Dedifferentiated amniotic fluid mesenchymal stem cell (primary cell): ENCODE results near the gene DEXI.
"Not testable (repeated sequence)": the region's sequence is repeated elsewhere in the genome, so short reads cannot be mapped to it uniquely, and the experiment has no call there.

ENCODE experiments used
- DNase-seq: peaks from one replicate; pipeline ENCODE4 v3.0.0-alpha.2; 2016; ENCODE audit errors: extremely low spot score

DEXI gene

DNA sequence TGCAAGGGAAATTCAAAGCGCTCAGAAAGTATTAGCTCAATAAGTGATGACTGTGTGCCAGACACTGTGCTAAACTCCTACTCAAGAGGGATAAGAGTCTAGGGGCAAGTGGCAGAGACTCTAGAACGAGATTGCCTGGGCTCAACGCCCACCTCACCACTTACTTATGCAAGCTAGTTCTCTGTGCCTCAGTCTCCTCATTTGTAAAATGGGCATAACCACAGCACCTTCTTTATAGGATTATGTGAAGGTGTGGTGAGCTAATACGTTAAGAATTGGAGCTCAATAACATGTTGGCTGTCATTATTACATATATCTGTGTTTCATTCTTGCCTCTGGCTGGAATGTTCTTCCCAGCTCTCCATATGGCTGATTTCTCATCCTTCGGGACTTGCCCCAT lies 15.4 kb downstream of the DEXI start:
- no peak for DNase-seq

DNA sequence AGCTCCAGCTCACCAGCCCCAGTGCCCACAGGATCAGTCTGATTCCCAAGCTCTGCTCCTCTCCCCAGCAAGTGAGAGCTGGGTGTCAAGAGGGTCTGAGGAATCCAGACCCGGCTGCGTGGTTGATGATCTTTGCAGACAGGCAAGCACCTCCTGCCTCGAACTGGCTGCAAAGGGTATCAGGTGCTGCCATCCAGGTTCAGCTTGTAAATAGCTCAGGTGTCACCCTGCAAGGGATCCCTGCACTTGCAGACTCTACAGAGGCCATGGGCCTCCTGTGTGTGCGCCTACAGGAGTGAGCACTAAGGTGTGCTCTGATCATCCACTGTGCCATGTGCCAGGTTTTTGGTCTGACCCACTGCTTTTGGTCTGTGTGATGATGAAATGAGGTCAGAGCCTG lies 16.2 kb downstream of the DEXI start:
- no peak for DNase-seq

DNA sequence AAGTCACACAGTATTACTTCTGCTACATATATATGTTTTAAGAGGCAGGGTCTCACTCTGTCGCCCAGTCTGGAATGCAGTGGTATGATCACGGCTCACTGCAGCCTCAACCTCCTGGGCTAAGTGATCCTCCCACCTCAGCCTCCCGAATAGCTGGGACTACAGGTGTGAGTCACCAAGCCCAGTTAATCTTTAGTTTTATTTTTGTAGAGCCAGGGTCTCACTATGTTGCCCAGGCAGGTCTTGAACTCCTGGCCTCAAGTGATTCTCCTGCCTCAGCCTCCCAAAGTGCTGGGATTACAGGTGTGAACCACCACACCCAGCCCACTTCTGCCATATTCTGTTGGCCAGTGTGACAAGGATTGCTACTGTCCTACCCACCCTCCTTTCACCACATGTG lies 17.0 kb downstream of the DEXI start:
- DNase-seq = not testable (repeated sequence)

DNA sequence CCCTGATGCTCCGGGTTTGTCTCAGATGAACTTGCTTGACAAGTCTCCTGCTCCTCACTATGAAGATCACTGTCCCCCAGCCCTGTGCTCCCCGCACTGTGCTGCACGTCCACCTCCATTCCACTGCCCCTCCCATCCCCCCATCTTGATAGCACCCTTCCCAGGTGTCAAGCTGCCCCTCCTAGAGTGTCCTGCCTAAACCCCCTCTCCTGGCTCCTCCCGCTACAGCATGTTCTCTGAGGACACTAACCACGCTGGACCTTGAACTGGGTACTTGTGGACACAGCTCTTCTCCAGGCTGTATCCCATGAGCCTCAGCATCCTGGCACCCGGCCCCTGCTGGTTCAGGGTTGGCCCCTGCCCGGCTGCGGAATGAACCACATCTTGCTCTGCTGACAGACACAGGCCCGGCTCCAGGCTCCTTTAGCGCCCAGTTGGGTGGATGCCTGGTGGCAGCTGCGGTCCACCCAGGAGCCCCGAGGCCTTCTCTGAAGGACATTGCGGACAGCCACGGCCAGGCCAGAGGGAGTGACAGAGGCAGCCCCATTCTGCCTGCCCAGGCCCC lies 18.5 kb downstream of the DEXI start:
- no peak for DNase-seq

DNA sequence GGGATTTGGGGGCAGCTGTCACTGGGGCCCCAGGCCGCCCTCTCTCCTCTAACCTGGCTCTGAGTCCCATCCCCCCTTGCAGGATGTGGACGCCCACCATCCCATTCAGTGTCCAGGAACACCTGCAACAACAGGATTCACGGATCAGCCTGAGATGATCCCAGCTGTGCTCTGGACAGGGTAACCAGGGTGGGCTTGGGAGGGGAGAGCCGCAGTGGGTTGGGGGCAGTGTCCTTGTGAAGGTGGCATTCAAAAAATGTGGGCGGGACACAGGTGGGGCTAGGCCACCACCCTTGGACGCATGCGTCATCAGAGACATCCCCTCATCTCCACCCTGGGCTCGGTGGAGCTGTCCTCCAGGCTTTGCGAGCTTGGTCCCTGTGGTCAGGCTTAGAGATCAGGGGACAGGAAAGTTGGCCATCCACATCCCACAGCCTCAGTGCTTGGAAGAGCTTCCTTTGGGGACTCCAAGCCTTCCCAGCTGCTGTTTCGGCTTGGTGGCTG lies 19.1 kb downstream of the DEXI start:
- no peak for DNase-seq

DNA sequence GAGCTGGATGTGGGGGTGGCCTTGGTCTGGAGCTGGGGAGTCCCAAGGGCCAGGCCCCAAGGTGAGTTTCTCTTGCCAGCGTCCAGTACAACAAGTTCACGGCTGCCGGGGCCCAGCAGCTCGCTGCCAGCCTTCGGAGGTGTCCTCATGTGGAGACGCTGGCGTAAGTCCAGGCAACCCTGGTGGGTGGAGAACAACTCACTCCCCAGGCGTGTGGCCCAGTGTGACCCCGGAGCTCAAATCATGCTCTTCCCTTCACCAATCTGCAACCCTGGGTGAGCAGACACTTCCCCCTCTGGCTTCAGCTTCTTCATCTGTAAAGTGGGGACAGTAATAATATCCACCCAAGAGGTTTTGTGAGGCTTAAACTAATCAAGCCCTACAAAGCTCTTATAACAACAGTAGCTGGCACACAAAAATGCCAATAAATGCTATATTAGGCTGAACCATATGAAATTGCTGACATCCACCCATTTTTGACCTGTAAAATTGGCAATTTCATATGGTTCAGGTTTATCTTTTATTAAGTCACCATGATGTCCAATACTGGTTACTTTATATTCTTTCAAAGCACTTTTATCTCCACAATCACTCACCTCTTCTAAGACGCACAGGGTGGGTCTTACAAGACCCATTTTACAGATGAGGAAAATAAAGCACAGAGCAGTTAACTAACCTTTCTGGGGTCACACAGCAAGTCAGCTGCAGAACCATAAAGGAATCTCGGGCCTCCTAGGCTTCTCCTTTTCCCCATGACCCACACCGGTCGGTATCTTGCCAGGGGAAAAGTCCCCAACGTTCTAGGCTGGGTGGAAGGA lies 19.7 kb downstream of the DEXI start:
- no peak for DNase-seq

DNA sequence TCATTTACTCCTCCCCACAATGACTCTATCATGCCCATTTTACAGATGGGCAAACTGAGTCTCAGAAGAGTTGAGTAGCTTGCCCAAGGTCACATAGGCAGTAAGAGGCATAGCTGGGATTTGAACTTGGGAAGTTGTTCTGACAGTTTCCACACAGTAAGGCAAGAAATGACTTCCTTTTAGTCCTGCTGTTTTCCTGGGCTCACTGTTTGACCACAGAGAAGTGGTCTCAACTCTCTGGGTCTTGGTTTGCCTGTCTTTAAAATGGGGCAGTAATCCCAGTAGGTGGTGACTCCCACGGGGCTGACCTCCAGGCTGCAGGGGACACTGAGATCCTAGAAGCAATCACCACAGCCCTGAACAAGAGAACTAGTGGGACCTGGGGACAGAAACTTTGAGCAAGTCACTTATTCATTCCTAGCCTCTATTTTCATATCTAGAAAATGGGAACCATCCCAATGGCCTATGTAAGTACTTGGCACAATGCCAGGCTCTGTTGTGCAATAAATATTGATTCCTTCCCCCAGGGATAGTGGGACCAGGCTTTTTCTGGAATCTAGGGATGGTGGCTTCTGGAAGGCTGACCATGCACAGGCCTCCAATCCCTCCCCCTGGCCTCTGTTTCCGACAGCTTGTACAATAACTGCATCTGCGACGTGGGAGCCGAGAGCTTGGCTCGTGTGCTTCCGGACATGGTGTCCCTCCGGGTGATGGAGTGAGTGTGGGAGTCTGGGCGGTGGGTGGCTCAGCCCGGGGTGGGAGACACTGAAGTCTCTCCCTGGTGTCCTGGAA lies 20.5 kb downstream of the DEXI start:
- DNase-seq = no peak

DNA sequence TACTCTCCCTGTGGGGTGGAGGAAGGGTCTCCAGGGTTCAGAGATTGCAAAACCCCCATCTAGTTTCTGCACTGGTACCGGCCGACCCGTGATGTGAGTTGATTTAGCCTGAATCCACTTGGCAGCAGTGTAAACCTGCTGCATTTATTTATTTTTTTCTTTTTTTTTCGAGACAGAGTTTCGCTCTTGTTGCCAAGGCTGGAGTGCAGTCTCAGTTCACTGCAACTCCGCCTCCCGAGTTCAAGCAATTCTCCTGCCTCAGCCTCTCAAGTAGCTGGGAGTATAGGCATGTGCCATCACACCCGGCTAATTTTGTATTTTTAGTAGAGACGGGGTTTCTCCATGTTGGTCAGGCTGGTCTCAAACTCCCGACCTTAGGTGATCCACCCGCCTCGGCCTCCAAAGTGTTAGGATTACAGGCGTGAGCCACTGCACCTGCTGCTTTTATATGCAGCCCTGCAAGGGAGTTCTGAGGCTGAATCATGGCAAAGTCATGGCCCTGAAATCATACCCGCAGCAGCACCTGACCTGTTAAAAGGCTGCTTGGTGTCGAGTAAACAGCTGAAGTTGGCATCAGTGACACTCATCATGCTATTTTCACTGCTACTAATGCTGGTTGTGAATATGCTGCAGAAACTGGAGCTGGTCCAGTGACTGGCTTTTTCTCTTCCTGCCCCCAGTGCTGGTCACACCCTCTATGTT lies 21.4 kb downstream of the DEXI start:
- no peak for DNase-seq

DNA sequence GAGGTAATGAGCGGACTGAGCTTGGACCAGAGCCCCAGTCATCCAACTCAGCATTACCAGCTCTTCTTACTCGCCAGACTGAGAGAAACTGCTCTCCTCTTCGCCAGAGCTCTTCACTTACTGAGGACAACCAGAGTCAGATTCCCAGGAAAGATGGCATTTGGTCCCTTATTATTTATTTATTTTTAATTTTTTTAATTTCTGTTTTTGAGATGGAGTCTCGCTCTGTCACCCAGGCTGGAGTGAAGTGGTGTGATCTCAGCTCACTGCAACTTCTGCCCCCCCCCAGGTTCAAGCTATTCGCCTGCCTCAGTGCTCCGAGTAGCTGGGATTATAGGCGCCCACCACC lies 23.3 kb downstream of the DEXI start:
- DNase-seq = no peak

DNA sequence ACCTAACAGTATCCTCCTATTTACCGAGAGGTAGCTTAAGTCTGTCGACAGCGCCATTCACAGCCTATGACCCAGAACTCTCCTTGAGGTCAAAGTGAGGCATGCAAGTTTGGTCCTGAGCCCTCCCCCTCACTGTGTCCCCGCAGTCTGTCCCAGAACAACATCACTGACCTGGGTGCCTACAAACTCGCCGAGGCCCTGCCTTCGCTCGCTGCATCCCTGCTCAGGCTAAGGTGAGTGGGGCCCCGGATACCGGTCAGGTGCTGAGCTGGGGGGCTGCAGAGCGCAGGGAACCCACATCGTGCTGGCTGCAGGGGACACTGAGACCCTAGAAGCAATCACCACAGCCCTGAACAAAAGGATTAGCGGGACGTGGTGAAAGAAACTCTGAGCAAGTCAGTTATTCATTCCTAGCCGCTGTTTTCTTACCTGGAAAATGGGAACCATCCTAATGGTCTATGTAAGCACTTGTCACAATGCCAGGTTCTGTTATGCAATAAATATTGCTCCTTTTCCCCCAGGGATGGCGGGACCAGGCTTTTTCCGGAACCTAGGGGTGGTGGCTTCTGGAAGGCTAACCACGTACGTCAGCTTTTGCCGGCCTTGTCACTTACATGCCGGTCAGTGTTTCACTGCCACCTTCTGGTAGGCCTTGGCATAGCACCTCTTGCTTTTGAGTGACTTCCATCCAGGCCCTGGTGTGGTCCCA lies 23.8 kb downstream of the DEXI start:
- peak; percentile 95 for DNase-seq

DNA sequence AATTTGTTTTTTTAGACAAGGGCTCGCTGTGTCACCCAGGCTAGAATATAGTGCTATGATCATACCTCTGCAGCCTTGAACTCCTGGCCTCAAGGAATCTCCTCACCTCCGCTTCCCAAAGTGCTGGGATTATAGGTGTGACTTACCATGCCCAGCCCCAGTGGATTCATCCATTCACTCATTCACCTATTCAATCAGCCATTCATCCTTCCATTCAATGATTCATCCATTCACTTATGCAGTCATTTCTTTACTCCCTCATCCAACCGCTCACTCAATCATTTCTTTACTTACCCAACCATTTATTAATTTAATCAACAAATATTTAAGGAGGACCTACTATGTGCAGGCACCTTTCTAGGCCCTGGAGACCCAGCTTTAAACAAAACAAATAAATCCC lies 25.7 kb downstream of the DEXI start:
- no peak for DNase-seq

DNA sequence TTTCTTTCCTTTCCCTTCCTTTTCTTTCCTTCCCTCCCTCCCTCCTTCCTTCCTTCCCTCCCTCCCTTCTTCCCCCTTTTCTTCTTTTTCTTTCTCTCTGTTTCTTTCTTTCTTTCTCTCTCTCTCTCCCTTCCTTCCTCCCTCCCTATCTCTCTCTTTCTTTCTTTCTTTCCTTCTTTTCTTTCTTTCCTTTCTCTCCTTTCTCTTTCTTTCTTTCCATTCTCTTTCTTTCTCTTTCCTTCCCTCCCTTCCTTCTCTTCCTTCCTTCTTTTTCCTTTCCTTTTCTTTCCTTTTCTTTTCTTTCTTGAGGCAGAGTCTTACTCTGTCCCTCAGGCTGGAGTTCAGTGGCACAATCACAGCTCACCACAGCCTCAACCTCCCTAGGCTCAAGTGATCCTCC lies 31.0 kb downstream of the DEXI start:
- DNase-seq = no peak

DNA sequence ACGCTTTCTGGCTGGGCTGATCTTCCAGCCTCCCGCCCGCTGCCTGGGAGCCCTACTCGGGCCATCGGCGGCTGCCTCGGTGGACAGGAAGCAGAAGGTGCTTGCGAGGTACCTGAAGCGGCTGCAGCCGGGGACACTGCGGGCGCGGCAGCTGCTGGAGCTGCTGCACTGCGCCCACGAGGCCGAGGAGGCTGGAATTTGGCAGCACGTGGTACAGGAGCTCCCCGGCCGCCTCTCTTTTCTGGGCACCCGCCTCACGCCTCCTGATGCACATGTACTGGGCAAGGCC lies 34.6 kb downstream of the DEXI start:
- no peak for DNase-seq

DNA sequence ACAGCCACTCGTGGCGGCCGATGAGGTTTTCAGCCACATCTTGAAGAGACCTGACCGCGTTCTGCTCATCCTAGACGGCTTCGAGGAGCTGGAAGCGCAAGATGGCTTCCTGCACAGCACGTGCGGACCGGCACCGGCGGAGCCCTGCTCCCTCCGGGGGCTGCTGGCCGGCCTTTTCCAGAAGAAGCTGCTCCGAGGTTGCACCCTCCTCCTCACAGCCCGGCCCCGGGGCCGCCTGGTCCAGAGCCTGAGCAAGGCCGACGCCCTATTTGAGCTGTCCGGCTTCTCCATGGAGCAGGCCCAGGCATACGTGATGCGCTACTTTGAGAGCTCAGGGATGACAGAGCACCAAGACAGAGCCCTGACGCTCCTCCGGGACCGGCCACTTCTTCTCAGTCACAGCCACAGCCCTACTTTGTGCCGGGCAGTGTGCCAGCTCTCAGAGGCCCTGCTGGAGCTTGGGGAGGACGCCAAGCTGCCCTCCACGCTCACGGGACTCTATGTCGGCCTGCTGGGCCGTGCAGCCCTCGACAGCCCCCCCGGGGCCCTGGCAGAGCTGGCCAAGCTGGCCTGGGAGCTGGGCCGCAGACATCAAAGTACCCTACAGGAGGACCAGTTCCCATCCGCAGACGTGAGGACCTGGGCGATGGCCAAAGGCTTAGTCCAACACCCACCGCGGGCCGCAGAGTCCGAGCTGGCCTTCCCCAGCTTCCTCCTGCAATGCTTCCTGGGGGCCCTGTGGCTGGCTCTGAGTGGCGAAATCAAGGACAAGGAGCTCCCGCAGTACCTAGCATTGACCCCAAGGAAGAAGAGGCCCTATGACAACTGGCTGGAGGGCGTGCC lies 35.1 kb downstream of the DEXI start:
- DNase-seq = no peak

DNA sequence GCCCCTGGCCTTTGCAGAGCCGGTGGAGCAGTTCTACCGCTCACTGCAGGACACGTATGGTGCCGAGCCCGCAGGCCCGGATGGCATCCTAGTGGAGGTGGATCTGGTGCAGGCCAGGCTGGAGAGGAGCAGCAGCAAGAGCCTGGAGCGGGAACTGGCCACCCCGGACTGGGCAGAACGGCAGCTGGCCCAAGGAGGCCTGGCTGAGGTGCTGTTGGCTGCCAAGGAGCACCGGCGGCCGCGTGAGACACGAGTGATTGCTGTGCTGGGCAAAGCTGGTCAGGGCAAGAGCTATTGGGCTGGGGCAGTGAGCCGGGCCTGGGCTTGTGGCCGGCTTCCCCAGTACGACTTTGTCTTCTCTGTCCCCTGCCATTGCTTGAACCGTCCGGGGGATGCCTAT lies 35.8 kb downstream of the DEXI start:
- no peak for DNase-seq

DNA sequence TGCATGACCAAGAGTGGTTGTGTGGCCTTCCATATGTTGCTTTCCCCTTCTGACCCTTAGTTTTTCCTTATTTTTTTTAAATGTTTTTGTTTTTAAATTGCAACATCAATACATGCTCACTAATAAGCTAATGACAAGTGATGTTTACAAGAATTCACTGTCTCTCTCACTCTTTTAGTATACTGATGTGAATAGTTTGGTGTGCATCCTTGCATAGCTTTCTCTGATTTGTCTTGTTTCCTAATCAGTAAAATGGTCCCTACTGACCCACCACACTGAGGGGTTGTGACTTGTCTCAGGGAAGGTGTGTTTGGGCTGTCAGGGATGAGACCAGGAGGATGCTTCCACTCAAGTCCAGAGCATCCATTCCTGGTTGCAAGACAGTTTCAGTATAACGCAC lies 39.3 kb downstream of the DEXI start:
- no peak for DNase-seq

DNA sequence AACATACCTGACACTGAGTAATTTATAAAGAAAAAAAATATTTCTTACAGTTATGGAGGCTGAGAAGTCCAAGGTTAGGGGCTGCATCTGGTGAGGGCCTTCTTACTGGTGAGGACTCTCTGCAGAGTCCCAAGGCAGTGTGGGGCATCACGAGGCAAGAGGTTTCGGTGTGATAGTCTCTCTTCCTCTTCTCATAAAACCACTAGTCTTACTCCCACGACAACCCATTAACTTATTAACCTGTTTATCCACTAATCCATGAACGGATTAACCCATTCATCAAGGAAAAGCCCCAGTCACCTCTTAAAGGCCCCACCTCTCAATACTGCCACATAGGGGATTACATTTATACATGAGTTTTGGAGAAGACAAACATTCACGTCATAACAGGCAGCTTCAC lies 45.1 kb downstream of the DEXI start:
- DNase-seq = no peak

DNA sequence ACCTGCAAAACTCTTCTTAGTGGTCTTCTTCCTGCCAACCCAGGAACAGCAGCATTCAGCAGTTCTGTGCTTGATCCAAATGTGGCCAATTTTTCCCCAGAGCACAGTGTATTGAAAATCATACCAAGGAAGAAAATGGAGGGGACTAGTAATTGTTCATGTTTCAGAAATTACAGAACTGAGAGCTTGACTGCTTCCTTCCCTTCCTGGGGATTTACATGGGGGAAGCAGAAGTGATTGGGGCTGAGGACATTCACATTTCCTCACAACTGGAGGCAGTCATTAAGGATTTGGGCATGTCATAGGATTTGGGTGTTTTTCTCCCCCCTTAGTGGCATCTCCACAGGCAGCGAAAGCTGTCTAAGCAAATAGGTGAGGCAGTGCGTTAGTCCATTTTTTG lies 45.5 kb downstream of the DEXI start:
- no peak for DNase-seq

DNA sequence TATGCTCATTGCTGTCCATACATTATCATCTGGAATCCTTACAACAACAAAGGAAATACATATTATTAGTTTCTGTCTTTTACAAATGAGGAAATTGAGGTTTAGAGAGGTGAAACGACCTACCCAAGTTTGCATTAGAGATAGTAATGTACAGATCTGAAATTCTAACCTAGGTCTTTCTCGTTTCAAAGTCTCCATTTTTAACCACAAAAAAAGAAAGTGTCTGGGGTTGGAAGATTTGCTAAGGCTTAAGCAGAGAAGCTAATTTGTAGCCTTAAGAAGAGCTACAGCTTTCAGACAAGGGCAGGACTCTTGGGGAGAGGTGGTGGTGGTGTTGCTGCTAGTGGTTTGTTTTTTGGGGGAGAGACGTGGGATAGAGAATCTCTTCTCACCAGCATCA lies 46.1 kb downstream of the DEXI start:
- DNase-seq = no peak

DNA sequence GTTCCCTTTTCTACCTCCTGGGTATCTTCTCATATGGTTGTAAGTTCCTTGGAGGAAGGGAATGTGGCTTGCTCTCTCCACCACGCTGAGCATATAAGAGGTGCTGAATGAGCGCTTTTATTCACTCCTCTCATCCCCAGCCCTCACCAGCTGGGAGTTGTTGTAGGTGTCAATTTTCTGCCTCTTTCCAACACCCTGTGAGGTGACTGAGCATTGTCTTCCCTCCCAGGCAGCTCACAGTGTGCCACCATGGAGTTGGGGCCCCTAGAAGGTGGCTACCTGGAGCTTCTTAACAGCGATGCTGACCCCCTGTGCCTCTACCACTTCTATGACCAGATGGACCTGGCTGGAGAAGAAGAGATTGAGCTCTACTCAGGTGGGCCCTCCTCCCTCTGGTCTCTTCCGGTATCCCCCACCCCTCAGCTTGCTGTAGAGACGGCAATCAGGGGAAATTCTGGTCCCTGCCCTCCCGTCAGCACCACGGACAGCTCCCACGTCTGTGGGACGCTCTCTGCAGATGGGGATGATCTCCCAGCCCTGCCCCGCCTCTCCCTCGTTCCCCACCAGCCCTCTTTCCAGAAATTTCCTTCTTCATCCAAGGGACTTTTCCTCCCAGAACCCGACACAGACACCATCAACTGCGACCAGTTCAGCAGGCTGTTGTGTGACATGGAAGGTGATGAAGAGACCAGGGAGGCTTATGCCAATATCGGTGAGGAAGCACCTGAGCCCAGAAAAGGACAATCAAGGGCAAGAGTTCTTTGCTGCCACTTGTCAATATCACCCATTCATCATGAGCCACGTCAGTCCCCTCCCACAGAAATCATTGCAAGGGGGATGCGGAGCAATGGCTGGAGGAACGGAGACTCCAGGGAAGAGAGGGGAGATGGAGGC lies 47.0 kb downstream of the DEXI start:
- no peak for DNase-seq
